NCI-H2171 (cell line): ENCODE measurements around the gene IFNW1.

Experiments used
- DNase-seq: peaks from one replicate; lab custom pipeline; 2025; lab: John Stamatoyannopoulos, UW

Gene IFNW1

DNA sequence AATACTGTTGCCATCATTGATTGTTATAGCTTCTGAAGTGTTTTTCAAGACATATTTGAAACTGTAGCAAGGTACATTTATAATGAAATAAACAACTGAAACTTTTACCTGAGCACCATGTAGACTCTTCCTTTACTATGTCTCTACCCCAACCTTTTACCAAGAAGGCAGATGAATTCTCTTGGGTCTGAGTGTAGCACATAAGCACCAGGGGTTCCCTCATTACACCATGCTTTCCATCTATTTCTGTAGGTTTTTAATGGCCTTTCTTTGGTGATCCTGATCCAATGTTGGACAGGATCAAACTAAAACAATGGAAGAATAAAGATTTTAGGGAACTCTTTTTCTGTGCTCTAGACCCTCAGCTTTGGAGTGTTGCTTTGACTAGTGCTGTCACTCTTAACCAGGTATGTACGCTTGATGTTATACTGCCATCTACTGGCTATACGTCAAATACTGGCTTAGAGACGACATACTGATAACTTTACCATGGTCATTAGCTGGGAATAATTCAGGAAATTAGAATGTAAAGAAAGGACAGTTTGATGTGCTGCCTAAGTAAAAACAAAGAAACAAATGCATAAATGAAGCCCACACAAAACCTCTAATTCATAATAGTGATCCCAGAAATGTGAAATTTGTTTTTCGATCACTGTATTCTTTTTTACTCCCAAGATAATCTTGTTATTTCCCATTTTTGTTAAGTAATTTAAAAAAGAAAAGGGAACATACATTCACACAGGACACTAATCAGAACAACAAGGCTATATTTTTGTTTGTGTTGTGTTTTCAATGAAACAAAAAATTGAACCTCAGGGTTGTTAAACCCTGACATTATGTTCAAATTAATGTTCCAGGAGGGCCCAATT, 30.7 kb downstream of the IFNW1 start:
- DNase-seq, result peak; percentile 25

DNA sequence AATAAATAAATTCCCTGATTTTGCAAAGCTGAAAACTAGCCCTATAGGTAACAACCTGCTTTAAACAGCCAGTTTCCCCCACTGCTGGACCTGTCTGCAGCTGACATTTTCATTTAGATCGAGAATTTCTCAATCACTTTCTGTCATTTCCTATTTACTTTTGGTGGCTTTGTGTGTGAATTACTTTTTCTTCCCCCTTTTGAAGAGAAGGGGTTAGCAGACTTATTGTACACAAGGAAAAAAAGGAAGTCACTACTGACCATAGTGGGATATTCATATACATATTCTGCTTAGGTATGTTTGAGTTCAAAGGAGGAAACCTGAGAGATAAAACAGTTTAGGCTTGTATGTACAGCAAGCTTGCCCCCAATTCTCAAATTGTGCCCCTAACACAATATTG, 36.8 kb downstream of the IFNW1 start:
- DNase-seq, result no peak

DNA sequence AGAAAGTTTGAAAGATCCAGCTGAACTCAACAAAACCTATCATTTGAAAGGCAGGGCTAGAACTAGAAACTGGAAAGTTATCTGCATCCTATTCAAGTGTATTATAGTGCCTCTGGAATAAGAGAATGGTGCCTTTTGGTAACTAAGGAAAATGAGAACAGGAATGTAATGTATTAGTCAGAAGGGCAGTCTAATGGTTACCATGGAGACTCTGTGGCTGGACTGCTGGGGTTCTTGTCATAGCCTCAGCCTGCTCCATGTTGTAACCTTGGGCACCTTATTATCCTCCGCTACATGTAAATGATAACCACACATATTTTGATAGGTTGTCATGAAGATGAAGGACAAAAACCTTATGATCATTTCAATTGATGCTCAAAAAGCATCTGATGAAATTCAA, 39.3 kb downstream of the IFNW1 start:
- no peak for DNase-seq

DNA sequence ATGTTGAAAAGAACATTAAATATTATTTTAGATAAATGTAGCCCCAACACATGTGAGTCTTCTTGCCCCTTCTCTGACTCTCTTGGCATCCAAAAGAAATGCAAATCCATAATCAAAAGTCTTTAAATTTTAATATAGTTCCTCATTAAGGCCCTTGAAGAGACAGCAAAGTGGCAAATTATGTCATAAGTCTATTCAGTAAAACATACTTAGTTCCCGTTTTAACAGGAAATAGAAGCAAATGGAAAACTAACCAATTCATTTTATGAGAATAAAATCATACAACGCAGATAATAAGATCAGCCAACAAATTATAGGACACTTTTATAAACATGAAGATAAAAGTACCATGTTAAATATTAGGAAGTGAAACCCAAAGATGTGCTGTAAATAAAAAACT, 43.8 kb downstream of the IFNW1 start:
- no peak for DNase-seq

DNA sequence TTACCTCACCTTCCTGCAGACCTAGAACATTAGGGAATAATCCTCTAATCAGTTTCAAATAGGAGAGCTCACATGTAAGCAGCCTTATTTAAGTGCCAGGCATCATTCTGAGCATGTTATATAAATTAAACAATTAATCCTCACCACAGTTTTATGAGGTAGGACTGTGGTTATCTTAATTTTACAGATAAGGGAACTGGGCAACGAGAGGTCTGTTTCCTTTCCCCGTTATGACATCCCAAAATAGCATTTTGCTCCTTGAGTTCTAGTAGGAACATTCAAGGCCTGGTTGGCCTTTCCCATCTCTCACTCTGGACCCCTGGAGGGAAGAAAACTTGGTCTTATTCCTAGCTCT, 44.8 kb downstream of the IFNW1 start:
- DNase-seq, result no peak

DNA sequence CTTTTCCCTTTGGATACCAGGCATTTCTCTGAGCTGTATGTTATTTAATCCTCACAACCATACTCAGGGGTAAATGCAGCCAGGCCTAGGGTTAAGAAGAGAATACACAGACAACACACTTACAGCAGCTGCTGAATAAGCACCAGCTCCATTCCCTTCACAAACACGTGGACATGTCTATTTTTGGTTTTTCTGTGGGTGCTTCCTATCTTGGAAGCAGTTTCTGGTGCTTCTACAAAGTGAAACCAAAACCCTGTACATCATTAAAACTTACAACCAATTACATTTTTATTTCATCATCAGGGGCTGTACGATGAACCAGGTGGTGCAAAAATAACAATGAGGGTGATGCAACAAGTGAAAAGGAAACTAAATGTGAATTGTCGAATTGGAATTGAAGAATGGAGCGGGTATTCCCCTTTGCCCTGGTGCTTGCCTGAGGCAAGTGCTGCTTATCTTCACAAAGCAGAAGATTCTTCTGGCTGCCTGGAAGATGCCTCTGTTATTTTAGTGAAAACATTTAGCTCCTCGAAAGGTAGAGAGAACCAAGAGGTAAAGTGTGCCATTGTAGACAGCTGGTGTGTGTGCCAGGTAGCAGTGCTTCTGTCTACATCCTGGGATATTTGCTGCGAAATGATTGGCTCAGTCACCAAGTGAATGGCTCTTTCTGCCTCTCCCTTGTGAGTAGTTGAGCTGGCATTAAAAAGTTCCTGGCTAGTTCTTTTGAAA, 45.3 kb downstream of the IFNW1 start:
- DNase-seq, result no peak

DNA sequence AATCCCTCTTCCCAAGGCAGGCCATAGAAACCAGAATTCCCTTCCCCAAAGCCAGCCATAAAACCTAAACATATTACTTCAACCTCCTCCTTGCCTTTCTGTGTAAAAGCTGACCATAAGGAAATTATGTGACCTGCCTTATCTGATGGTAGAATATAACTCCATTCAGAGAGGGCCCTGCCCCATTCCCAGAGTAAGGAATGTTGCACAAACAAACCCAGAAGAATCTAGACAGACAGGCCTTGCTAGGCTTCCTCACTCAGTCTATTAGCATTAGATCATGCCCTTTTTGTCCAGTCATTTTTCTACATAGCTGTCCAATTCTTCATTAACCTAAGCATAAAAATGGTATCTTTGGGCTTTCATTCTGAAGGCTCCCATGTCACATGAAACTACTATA, 46.1 kb downstream of the IFNW1 start:
- DNase-seq, result no peak
